Daoy (cell line): Measurements from ENCODE around the gene FAM9C. TPM values are rescaled to one million over a fixed set of nuclear protein-coding genes. Genes with fewer than 3 reads are reported as not detected.
A peak's percentile ranks its signal among the peaks of the same experiment; 100 is the strongest.

Experiments
- DNase-seq: peaks from one replicate; pipeline ENCODE4 v3.0.0-alpha.2; 2015; ENCODE audit warnings: low read depth
- total RNA-seq: library from RNA; depleted of rRNA; stranded (reverse); fragments of >200 nt; shearing (Covaris generic); gene quantifications from 2 replicates; pipeline ENCODE4 v1.2.3, GENCODE V29; 2014

Gene FAM9C
- total RNA-seq, 1 experiment from 2014 or later, result not detected

- DNase-seq, result no peak
Observed at GRCh38 chrX:13007519-13008188, 36.8 kb downstream of the FAM9C start.

DNA sequence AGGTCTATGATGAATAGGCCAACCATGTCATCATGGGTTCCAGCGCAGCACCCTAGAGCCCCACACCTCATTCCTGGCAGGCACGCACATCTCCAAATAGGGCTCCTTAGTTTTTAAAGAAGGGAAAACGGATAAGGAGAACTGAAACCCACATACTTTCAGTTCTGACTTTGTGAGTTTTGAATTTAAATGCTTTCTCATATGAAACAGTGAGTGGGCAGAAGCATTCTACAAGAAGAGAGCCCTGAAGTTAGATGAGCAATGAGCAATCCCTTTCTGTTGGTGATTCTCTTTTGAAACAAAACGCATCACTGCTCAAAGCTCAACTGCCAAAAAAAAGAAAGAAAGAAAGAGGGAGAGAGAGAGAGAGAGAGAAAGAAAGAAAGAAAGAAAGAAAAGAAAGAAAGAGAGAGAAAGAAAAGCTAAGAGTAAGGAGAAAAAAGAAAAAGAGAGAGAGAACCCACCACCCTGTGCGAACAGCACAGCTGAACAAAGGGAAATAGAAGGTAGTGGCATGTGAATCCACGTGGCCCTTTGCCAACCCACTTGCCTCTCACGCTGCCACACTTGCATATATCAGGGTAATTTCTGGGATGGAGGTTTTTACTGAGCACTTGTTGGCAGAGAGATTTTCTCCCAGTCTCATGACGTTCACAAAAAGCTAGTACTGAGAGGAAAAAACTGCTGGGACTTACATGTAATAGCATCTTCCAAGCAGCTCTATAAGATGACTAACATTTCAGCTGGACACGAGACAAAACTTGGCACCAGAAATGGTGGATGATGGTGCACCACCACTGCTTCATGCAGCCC, 38.6 kb downstream of the FAM9C start:
- DNase-seq, result no peak

DNA sequence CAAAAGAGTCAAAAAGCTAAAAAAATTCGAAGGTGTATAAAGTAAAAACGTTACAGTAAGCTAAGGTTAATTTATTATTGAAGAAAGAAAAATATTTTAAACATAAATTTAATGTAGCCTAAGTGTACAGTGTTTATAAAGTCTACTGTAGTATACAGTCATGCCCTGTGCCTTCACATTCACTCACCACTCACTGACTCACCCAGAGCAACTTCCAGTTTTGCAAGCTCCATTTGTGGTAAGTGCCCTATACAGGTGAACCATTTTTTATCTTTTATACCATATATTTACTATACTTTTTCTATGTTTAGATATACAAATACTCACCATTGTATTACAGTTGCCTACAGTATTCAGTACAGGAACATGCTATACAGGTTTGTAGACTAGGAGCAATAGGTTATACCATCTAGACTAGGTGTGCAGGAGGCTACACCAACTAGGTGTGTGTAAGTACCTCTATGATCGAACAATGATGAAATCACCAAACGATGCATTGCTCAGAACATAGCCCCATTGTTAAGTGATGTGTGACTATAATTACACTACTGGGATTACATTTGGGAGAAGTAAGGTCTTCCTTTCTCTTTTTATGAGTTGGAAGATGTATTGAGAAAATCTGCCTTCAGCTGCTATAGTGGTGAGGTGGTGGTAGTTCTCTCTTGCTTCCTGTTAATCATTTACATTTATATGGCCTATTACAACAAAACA, 42.3 kb downstream of the FAM9C start:
- no peak for DNase-seq

DNA sequence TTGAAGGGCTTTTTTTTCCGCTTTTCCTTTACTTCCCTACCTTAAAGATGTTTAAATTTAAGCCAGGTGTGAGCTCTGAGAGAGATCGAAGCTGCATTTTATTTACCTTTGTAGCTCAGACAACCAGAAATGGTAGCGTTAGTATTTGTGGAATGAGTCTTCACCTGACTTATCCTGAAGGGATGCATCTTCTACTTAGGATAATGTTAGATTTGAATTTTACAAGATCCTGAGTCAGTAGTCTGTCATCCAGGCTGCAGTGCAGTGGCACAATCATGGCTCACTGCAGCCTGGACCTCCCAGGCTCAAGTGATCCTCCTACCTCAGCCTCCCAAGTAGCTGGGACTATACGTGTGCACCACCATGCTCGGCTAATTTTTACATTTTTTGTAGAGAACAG, 43.3 kb downstream of the FAM9C start:
- DNase-seq, result no peak

GRCh38 chrX:13000301-13000811, 44.1 kb downstream of the FAM9C start:
- no peak for DNase-seq

GRCh38 chrX:12999422-12999821, 45.0 kb downstream of the FAM9C start:
- DNase-seq, result no peak

DNA sequence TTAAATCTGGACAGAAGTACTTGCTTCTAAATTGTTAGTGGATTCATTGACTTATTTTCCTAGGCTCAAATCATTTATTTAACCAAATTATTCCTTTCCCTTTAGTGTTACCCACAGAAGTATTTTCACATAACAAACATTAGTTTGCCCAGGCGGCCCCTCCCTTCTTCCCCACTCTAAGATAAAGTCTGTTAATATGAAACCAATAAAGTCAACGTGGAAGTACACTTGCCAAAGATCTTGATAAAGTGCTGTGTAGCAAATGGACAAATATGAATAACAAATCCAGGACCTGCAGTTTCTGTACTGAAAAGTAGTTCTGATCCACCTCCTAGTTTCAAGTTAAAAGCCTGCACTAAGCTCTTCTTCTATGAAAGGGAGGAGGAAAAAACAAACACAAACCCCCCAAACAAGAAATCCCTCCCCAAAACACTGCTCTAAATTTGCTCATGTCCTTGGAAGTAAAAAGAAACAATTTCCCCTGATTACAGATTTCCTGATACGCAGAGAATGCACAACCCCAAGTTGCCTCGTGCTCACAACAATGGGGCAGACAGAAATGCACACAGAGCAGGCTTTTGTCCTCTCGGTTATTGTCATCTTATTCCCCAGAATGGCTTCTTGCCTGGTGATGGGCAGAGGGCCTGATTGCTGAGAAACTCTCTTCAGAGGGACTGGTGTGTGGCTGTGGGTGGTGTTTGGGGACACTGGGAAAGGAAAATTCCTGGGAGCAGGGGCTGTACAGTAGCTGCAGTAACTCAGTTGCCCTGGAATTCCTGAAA, 46.3 kb downstream of the FAM9C start:
- DNase-seq, result no peak

- no peak for DNase-seq
Observed at GRCh38 chrX:12996934-12997435, 47.4 kb downstream of the FAM9C start.

GRCh38 chrX:12994321-12994720, 50.1 kb downstream of the FAM9C start:
- DNase-seq, result no peak

DNA sequence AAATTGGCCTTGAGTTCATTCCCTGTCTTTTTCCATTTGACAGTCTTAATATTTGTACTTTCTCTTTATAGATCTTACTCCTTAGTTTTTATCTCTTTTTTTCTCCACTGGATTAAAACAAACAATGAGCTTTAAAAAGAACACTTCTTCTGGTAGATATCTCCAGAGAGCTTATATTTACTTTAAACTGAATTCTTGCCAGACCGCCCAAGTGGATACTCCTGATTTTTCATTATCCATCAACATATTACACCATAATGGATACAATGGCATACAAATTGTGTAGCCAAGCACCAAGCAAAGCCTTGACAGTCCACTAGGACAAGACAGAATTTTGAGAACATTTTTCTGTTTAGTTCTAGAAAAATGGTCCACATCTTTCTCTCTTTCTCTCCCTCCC, 50.6 kb downstream of the FAM9C start:
- DNase-seq, result no peak

DNA sequence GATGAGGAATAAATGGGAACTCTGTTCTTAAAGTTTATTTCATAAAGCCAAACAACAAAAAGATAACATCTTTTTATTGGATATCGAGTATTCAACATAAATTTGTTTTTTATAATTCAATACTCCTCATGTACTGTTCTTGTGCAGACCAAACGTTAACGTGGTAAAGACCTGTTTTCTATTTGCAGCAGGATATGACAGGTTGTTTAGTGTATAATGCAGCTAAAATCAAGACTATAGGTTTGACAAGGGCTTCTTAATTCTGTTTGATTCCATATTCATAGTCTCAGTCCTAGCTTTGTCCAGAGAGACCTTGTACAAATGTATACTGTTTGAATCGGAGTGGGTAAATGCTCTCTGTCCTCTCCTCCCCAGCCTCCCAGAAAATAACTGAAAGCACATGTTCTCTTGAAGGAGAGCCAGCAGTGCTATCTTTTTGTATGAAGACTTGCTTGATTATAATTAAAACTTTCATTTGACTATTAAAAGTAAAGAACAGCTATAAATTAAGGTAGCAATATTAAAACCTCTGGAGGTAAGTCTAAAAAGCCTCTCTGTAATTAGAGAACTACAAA, 51.8 kb downstream of the FAM9C start:
- no peak for DNase-seq

DNA sequence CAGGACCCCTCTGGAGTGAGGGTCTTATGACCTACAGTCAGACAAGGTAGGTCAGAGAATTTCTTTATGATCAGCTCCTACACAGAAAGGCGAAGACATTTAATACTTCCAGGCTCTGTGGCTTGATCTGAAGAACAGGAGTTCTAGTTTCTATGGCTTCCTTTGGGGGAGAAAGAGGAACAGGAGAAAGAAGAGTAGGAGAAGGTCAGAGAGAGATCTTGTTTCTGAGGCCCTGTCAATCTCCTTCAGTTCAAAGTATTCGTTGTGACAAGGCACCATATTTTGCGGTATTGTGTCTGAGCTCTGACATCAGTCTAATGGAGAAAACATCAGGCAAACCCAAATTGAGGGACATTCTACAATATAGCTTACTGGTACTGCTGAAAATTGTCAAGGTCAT, 52.8 kb downstream of the FAM9C start:
- no peak for DNase-seq

GRCh38 chrX:12989461-12989860, 55.0 kb downstream of the FAM9C start:
- no peak for DNase-seq

- DNase-seq, result peak; percentile 64
Observed at GRCh38 chrX:12988797-12989196, 55.6 kb downstream of the FAM9C start.

DNA sequence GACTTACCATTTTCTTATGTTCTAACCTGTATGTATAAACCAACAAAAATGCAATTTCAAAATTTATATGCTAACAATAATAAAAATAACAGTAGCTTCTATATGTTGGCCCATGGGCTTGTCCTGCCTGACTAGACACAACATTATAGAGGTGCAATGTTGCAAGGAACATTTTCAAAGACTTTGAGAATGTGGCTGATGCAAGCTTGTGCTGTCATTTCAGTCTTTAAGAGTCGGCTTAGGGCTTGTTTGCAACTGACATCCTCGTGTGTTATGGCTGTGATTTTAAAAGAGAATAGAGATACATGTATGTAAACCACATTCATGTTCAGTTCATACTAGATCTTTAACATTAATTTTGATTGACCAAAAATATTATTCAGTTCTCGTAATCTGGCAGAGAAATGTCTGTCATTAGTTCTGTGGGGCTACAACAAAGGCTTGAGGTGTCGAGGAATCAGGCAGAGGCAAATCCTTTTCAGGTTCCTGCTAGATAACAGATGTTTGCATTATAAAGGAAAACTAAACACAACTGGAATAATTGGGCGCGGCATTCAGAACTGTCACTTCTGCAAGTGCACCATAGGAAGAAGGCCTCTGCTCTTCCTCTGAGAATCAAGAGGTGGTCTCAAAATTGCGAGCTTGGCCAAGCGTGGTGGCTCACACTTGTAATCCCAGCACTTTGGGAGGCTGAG, 56.4 kb downstream of the FAM9C start:
- DNase-seq, result no peak

DNA sequence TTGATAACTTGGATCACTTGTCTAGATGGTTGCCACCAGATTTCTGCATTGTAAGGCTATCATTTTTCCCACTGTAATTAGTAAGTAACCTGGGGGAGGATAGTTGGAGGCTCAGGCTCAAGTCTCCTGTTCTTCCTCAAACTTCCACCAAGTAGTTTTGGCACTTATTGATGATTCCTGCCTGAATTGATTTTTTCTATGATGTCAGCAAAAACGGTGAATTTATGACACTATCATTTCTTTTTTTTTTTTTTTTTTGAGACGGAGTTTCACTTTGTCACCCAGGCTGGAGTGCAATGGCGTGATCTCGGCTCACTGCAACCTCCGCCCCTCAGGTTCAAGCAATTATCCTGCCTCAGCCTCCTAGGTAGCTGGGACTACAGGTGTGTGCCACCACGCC, 57.1 kb downstream of the FAM9C start:
- DNase-seq, result no peak

DNA sequence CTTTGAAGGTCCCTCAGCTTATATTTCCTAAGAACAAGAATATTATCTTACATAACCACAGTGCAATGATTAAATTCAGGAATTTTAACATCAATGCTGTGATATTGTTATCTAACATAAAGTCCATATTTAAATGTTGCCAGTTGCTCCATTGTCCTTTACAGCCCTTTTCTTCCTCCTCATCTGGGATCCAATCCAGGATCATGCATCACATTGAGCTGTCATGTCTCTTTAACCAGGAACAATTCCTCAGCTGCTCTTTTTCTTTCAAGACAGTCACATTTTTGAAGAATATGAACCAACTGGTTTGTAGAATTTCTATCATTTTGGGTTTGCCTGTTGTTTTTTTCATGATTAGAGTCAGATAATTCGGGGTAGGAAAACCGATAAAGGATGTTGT, 57.5 kb downstream of the FAM9C start:
- DNase-seq, result no peak

- DNase-seq, result no peak
Observed at GRCh38 chrX:12986164-12986779, 58.1 kb downstream of the FAM9C start.
